NCI-H345 treated with DMSO at 0.1 percent for 48 hours (cell line): ENCODE measurements around the gene DHRSX.
"Not testable (repeated sequence)": the region's sequence is repeated elsewhere in the genome, so short reads cannot be mapped to it uniquely, and the experiment has no call there.

Experiments
- DNase-seq: peaks from one replicate; lab custom pipeline; 2025; ENCODE audit not compliant: unreplicated experiment; lab: John Stamatoyannopoulos, UW

The DHRSX gene

DNA sequence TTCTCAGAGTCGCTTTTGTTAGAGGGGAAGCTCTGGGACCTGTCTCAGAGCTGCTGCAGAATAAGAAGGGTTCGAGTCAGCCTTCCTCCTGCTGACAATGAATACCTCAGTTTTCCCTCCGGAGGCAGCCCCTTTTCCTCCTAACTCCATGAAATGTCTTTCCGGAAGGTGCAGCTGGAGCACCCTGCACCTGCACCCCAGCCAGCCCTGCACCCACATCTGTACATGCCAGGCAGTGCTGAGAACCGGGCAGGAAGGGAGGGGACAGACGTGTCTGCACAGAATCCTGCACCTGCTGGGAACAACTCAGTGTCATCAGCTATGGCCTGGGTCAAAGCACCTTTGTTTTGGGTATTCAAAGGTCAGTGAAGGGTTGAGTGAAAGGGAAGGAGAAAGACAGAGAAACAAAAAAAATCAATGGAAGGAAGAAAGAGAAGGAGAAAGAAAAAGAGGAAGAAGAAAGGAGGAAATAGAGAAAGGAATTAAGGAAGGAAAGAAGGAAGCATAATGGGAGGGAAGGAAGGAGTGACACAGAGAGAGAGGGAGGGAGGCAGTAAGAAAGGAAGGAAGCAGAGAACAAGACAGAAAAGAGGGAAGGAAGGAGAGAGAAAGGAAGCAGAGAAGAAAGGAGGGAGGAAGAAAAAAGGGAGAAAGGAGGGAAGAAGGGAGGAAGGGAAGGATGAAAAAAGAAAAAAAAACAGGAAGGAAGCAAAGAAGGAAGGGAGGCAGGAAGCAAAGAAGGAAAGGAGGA is 273.7 kb downstream of the DHRSX start:
- DNase-seq, result no peak

DNA sequence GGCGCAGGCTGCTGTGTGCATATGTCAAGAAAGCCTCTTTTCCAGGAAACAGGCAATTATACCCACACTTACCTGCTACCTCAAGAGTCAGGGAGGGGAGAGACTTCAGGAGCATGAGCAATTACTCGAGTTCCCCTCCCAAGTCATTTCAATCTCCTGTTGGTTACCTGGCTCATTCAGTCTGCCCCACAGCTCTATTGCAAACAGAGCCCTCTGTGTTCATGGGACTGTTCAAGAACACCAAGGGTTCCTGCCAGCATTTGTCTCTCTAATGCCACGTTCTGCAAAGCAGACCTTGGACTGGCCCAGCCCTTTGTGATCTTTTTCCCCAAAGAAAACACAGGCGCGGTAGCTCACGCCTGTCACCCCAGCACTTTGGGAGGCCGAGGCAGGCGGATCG is 274.6 kb downstream of the DHRSX start:
- DNase-seq, result no peak

DNA sequence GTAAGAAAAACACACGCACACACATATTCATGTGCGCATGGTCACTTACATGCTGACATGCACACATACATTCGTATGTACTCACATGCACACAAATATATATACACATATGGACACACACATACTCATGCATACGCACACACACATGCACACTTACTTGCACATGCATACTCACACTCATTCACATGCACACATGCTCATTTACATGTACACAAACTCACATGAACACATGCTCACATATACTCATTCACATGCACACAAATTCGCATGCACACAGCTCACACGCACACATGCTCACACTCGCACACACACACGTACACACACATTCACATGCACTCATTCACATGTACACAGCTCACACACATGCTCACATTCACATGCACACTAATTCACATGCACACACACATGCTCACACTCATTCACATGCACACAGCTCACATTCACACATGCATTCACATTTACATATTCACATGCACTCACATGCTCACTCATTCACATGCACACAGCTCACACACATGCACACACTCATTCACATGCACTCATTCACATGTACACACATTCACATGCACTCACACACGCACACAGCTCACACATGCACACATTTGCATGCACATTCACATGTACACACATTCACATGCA is 276.1 kb downstream of the DHRSX start:
- DNase-seq, result no peak

DNA sequence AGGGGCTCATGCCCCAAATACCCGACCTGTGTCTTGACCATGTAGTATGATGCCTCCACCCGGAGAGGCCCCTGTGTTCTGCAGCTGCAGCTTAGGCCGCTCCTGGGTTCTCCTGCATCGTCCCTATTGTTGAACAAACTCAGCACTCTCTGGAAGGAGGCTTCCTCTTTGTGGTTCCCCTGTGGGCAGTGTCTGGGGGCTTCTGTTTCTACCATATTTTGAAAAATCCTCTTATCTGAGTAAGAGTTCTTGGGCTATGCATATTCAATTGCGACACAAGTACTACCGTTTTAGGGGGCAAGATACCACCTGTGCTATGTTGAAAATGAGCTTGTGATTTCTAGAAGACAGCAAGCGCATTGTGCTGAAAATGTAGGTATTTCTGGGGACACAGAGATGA is 276.6 kb downstream of the DHRSX start:
- DNase-seq, result no peak

DNA sequence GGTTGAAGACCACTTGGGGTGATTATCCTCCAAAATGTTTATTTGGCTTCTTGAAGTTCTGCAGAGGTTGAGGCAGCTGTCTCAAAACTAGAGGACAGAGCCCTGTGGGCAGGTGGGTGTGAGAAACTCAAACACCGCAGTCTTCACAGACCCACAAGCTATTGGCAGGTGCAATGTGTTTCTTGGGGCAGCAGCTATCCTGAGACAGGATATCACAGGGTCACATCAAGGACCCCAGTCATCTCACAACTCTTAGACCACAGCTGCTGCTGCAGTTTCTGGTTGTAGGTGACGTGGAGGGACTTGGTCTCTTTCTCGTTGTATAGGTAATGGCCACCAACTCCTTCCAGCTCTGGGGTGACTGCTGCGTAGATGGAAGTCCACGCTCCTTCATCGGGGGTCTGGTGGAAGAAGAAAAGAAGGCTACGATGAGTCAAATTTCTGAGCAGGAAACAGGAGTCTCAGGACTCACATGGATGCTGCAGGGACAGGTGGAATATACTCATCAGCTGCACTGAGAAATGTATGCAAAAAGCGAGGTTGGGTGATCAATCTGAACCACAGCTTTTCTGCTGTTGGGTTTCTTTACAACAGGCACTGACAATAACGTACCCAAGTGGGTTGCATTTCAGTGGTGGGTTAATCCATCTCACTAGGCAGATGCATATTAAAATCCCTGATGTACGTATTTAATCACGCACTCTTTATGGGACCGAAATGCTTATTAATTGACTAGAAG is 279.8 kb downstream of the DHRSX start:
- no peak for DNase-seq

DNA sequence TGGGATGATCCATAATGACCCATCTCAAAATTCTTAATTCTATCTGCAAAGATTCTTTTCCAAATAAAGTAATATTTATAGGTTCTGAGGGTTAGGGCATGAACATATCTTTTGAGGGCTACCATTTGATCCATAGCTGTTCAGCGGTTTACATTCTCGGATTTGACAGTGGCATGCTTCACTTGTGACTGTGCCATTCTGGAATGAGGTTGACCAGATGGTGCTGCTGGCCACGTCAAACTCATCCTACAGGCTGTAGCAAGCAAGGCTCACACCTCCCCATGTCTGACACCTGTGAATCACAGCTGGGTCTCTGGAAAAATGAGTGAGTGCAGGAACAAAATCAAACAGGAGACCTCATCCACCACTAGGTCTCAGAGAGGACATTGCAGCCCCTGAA is 280.5 kb downstream of the DHRSX start:
- no peak for DNase-seq

DNA sequence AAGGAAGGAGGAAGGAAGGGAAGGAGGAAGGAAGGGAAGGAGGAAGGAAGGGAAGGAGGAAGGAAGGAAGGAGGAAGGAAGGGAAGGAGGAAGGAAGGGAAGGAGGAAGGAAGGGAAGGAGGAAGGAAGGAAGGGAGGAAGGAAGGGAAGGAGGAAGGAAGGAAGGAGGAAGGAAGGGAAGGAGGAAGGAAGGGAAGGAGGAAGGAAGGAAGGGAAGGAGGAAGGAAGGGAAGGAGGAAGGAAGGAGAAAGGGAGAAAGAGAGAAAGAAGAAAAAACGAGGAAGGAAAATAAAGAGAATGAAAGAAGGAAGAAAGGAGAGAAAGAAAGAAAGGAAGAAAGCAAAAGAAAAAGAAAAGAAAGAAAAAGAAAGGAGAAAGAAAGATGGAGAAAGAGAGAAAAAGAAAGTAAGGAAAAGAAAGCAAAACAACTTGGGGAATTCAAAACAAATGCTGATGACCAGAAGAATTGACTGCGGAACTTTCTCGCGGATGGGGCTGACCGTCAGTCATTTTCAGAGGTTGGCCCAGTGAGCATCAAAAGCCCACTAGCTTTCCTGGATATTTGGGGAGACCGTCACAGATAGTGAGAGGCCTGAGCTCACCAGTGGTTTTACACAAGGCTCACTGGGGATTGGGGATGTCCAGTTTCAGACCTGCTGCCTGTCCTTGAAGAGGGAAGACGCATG is 286.5 kb downstream of the DHRSX start:
- DNase-seq, result not testable (repeated sequence)

DNA sequence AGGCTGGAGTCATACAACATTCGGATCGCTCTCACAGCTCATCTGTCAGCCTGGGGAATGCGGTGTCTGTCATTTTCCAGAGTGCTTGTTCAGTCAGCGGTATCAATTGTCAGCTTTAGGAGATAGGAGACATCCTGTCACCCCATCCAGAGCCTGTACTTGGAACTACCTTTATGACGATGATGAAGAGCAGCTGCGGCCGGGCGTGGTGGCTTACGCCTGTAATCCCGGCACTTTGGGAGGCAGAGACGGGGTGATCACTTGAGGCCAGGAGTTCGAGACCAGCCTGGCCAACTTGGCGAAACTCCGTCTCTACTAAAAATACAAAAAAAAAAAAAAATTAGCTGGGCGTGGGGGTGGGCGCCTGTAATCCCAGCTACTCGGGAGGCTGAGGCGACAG is 289.1 kb downstream of the DHRSX start:
- DNase-seq, result not testable (repeated sequence)

DNA sequence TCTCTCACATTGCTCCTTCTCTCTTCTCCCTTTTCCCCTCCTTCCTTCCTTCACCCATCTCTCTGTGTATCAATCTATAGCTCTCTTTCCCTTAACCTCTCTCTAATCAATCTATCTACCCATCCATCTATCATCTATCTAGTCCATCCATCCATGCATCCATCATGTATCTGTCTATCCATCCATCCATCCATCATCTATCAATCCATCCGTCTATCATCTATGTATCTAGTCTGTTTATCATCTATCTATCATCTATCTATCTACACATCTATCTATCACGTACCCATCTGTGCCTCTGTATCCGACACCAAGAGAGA is 307.5 kb downstream of the DHRSX start:
- no peak for DNase-seq

DNA sequence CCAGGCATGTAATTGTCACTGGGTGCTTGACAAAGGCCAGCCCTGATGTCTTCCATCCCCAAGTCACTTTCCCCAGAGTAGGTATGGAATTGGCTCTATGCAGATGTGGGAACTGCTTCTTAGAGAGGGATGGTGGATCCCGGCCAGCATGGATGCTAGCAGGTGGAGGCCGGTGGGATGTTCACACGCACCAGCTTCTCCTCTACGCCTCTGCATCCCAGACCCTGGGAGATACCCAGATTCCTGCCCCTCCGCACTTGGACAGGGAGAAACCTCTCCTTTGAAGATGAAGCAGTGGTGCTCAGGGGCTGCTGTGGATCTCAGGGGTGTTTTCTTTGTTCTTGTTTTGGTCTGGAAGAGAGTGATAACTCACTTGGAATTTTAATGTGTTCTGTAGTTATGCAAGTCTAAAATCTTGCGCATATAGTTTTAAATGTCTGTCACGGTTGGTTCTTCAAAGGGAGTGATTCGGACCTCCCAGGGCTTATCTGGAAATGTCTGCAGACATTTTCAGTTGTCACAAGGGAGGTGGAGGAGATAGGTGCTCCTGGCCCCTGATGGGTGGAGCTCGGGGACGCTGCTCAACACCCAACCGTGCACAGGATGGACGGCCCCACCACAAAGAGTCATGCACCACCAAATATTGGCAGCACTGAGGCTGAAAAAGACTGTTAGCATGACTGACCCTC is 308.0 kb downstream of the DHRSX start:
- DNase-seq, result no peak

DNA sequence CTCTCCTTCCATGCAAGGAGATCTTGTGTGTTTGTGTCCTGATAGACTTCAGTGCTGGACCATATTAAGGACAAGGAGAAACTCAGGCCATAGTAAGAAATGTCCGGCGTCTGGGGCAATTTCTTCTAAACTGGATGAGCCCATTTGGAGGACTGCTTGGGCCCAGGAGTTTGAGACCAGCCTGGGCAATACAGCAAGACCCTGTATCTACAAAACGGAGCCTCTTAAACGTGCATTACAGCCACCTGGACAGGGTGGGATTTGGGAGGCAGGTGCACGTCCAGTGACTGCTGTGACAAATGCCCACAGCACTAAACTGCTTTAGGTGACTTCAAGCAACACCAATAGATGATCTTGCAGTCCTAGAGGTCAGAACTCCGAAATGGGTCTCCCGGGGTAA is 311.9 kb downstream of the DHRSX start:
- DNase-seq, result no peak

DNA sequence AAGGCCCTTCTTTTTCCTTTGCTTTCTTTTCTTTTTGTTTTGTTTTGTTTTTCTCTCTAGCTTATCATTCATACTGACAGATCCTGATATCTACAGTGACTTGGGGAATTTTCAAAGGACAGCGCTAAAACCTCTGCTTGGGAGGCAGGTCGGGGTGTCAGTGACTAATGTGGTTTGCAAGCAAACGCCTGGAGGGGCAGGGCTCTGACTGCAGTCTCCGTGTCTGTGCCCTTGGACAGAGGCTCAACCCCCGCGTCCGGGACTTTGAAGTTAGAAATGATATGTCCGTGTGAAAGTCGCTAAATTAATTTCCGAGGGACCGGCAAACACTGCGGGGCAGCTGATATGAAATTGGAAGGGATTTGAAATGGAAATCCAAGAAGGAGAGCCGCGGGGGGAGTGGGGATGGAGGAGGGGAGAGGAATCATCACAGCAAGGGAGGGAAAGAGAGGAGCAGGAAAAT is 312.4 kb downstream of the DHRSX start:
- DNase-seq, result no peak

DNA sequence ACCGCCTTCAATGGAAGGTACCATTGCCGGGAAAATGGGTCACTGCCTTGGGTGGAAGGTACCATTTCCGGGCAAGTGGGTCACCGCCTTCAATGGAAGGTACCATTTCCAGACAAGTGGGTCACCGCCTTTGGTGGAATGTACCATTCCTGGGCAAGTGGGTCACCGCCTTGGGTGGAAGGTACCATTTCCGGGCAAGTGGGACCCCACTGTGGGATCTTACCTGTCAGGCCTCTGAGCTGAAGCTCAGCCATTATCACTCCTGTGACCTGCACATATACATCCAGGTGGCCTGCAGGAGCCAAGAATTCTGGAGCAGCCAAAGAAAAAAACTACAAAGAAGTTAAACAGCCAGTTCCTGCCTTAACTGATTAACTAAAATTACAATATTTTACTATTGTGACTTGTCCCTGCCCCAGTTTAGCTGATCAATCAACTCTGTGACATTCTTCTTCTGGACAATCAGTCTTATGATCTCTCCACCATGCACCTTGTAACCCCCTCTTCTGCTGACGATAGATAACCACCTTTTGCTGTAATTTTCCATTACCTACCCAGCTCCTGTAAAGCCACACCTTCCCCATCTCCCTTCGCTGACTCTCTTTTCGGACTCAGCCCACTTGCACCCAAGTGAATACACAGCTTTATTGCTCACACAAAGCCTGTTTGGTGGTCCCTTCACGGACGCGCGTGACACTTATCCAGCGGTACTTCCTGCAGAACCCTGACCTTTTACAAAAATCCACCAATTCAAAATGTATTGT is 313.2 kb downstream of the DHRSX start:
- DNase-seq, result no peak

DNA sequence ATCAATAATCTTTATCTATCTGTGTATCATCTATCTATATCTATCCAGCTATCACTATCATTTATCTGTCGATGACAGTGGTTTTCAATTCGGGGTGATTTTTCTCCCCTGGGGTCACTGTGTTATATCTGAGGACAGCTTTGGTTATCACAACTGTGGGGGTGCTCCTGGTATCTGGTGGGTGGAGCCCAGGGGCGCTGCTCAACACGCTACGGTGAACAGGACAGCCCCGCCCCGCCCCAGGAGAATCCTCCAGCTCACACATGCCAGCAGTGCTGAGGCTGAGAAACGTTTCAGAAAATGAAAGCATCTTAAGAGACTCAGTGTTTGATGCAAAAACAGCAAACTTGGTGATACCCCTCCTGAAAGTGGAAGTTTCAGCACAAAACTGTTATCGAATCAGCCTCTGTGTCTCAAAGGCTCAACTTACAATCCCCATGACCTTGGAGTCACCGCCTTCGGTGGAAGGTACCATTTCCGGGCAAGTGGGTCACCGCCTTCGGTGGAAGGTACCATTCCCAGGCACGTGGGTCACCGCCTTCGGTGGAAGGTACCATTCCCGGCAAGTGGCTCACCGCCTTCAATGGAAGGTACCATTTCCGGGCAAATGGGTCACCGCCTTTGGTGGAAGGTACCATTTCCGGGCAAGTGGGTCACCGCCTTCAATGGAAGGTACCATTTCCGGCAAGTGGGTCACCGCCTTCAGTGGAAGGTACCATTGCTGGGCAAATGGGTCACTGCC is 315.3 kb downstream of the DHRSX start:
- DNase-seq, result no peak

DNA sequence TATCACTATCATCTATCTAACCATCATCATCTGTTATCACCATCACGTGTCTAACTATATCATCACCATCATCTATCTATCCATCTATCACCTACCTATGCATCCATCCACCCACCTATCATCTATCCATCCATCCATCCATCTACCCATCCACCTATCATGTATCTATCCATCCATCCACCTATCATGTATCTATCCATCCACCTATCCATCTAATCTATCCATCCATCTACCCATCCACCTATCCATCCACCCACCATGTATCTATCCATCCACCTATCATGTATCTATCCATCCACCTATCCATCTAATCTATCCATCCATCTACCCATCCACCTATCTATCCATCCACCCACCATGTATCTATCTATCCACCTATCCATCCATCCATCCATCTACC is 316.7 kb downstream of the DHRSX start:
- DNase-seq, result no peak

DNA sequence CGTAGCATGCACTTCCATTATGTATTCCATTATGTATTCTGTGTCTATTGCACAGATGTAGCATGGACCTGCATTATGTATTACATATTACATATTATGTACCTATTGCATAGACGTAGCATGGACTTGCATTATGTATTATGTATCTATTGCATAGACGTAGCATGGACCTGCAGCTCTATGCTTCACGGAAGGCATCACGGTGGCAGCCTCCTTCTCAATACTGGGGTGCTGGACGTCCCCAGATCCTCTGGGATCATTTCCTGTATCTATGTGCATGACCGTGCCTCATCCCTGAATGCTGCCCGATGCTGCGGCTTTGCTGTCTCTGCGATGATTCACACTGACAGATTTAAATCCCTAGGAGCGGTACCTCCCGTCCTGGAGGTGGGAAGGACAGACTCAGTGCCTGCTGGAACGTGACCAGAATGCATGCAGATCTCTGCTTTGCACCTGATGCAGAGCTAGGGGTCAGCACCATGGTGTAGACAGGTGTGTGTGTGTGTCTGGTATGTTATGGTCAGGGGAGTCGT is 317.5 kb downstream of the DHRSX start:
- no peak for DNase-seq

DNA sequence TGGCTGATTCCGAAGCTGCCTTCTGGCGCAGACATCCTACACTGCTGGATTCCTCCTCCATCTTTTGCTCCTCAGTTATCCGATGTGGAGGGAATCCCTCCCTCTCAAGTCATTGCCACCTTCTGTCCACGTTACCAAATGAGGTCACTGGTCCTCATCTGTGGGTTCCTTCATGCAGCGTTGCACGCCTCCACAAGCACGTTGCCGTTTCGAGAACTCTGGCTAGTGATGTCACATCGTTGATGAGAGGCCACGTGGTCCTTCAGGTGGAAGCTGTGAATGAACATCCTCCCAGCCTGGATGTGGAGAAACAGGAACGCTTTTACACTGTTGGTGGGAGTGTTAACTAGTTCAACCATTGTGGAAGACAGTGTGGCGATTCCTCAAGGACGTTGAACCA is 323.2 kb downstream of the DHRSX start:
- DNase-seq, result no peak

DNA sequence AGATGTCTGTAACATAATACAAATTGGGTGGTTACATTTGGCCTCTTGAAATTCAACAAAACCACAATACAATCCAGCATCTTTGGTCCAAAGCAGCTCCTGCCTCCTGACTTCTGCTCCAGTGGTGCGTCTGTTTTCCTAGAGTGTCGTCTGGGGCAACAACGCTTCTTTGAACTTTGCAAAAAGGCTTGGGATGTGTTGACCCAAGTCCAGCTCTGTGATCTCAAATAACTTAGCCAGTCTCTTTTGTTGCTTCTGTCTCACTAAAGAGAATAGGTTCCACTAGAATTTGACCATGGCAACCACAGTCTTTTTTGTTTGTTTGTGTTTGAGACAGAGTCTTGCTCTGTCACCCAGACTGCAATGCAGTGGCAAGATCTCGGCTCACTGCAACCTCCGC is 324.0 kb downstream of the DHRSX start:
- no peak for DNase-seq

DNA sequence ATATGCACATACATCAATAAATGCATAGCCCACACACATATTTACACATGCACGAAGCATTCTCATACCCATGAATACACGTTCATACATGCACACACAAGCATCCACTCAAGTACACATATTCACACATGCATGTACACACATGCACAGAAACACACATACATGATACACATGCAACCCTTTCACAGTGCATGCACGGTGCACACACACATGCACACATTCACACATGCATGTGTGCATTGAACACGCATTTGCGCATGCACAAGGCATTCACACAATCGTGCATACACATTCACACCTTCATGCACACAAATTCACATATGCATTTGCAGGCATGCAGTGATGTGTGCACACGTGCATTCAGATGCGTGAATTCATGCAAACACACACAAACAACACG is 324.5 kb downstream of the DHRSX start:
- DNase-seq, result no peak
